Prostate gland (tissue), 2 donors: ENCODE results near the gene ARHGEF26. TPM values are rescaled to one million over a fixed set of nuclear protein-coding genes. Genes with fewer than 3 reads are reported as not detected.

ENCODE experiments used
- DNase-seq: peaks from one replicate; pipeline ENCODE4 v3.0.0-alpha.2; 2019; ENCODE audit warnings: low spot score
- H3K27ac ChIP-seq, 2 donors: fragments of 200-600 bp; sonication (generic); 2 replicates each; pipeline ENCODE4 v1.5.1; 2017 to 2019
- H3K27me3 ChIP-seq: fragments of 200-600 bp; sonication (generic); replicated peaks from 2 replicates; pipeline ENCODE4 v1.5.1; 2019; ENCODE audit not compliant: insufficient read depth
- H3K36me3 ChIP-seq, 2 donors: fragments of 200-600 bp; sonication (generic); 1 replicate in 1 of 2; 2 replicates in 1 of 2; pipeline versions ENCODE4 v1.5.1 to v1.8.1; 2017 to 2019
- H3K4me1 ChIP-seq: fragments of 200-600 bp; sonication (generic); replicated peaks from 2 replicates; pipeline ENCODE4 v1.5.1; 2019
- H3K4me3 ChIP-seq, 2 donors: fragments of 200-600 bp; sonication (generic); 2 replicates each; pipeline ENCODE4 v1.5.1; 2017 to 2019
- H3K9me3 ChIP-seq: fragments of 200-600 bp; sonication (generic); 2 replicates; pipeline ENCODE4 v1.5.1; 2017
- POLR2A ChIP-seq: fragments of 450-650 bp; IDR thresholded peaks from one replicate; pipeline ENCODE4 v1.6.1; 2016; ENCODE audit warnings: antibody characterized with exemption, mild to moderate bottlenecking
- POLR2AphosphoS5 ChIP-seq: sonication (generic); formaldehyde crosslinking; IDR thresholded peaks from one replicate; pipeline ENCODE4 v1.6.1; 2017; ENCODE audit warnings: antibody characterized with exemption
- WGBS: methylation state at CpG from one replicate; pipeline ENCODE4 v1.1.5; 2018; 5-methylcytosine and 5-hydroxymethylcytosine counted together
- intact Hi-C: fragments of 100-400 bp; cut with DNase I; formaldehyde crosslinking; loops from one replicate; pipeline ENCODE4 v1.14.2; 2022
- total RNA-seq, 2 donors: library from RNA; depleted of rRNA; stranded (reverse); fragments of >200 nt; gene quantifications; one replicate each; pipeline ENCODE4 v1.1.0, GENCODE V29; 2016
- TF ChIP-seq, protein P1 (sequence below), 4 experiments: fragments of 200-600 bp in 2 of 4; fragments of 450-650 bp in 2 of 4; sonication (generic) in 2 of 4; IDR thresholded peaks; 1 replicate in 3 of 4; 2 replicates in 1 of 4; pipeline ENCODE4 v1.5.1; 2016 to 2019; ENCODE audit warnings: antibody characterized with exemption in 4 of 4, mild to moderate bottlenecking in 2 of 4, moderate library complexity in 2 of 4

The ARHGEF26 gene
- total RNA-seq, 2 donors from 2014 or later = 15.4 to 26.8 TPM

DNA sequence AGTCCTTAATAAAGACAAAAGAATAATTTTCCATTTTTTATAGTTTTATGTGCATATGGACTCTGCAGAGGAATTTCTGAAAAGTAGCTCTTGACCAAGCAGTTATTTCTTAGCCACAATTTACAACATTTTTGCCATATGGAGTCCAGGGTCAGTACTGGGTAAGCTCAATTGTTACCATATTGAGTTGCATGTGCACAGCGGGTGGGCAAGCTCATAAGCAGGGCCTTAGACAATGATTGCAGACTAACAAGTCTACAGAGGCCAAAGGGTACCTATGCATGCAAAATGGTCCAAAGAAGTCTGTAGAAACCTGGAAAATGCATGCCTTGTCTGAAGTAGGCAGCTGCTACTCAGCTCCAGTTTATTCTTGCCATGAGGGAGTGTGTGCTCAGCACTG, 19.0 kb upstream of the ARHGEF26 start:
- TF ChIP-seq POLR2AphosphoS5 (no peak), POLR2A (no peak)
- Histone ChIP-seq H3K4me1 (no peaks in the 10 kb centered on the region), H3K4me3 (no peak overlapping the region), H3K9me3 (no peaks in the 10 kb centered on the region), H3K36me3 (no peaks in the 10 kb centered on the region), H3K27ac (no peak overlapping the region), H3K27me3 (no peaks in the 10 kb centered on the region)
- intact Hi-C loops = no loop called here
- 100% methylated on average over 1 of the region's 1 CpG for WGBS
- DNase-seq = no peak

DNA sequence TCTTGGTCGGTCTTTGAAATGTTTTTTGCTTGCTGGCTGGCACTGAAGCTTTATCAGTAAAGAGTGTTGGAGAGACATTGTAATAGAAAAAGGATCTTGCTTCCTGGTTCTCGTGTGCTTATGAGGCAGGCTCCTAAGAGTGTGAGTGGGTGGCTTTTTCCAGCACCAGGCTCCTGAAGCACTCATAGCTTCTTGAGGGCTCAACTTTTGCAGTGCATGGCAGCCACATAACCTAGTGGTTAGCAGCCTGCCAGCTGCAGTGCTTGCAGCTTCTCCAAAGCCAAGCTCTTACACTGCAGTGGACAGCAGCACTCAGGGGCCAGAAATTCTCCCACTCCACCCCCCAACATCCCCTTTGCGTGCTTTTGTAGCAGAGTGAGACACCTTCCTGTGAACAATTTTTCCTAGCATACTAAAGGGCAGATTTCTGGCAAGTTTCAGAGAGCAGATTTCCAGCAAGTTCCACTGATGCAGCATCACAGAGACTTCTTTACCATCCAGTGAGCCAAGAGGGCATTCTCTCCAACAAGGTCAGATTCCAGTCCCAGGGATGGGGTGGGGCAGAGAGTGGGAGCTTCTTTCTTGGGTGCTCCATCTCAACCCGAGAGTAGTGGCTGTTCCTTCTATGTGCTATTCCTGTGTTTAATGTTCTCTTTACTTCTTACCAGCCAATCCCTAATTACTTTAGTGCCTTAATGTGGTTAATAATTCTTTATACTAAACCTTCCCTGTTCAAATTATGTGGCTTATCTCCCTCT, 15.8 kb upstream of the ARHGEF26 start:
- intact Hi-C loops = no loop called here
- H3K27ac ChIP-seq = no peak overlapping the region
- no peak for DNase-seq
- H3K4me3 ChIP-seq = no peak overlapping the region
- no peaks in the 10 kb centered on the region for H3K27me3 ChIP-seq
- H3K4me1 ChIP-seq = no peaks in the 10 kb centered on the region
- TF ChIP-seq POLR2AphosphoS5 (no peak), POLR2A (no peak)
- TF ChIP-seq, protein P1, sequence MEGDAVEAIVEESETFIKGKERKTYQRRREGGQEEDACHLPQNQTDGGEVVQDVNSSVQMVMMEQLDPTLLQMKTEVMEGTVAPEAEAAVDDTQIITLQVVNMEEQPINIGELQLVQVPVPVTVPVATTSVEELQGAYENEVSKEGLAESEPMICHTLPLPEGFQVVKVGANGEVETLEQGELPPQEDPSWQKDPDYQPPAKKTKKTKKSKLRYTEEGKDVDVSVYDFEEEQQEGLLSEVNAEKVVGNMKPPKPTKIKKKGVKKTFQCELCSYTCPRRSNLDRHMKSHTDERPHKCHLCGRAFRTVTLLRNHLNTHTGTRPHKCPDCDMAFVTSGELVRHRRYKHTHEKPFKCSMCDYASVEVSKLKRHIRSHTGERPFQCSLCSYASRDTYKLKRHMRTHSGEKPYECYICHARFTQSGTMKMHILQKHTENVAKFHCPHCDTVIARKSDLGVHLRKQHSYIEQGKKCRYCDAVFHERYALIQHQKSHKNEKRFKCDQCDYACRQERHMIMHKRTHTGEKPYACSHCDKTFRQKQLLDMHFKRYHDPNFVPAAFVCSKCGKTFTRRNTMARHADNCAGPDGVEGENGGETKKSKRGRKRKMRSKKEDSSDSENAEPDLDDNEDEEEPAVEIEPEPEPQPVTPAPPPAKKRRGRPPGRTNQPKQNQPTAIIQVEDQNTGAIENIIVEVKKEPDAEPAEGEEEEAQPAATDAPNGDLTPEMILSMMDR (IDR thresholded peaks at IDR 0.05) = no peak
- no peaks in the 10 kb centered on the region for H3K36me3 ChIP-seq
- H3K9me3 ChIP-seq = no peaks in the 10 kb centered on the region
- WGBS = 74% methylated on average over 4 of the region's 4 CpGs

DNA sequence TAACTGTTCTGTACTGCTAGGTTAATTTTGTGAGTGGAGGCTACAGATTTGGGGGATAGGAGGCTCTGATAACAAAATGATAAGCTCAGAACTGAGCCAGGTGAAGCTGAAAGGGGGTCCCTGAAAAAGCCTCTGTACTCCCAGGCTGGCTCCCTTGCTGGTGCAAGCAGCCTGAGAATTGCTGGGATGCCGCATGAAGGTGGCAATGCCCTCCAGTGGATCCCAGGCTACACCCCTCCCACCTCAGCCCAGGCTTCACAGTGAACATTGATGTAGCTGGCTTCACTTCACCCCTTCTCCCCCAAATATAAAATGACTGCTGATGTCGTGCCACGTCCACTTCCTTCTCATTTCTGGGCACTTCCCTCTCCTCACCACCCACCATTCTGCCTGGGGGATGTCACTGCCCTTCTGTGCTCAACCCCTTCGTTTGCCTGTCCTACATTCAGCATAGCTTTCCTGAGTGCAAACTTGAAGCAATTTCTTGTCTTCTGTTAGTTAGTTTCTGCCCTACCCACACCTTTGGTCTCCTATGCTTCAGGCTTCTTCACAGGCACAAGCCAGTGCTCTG, 9.7 kb upstream of the ARHGEF26 start:
- H3K27ac ChIP-seq = no peak overlapping the region
- no peak for DNase-seq
- TF ChIP-seq POLR2AphosphoS5 (no peak), POLR2A (no peak)
- TF ChIP-seq, protein P1 (IDR thresholded peaks at IDR 0.05) = no peak
- no peaks in the 10 kb centered on the region for H3K36me3 ChIP-seq
- H3K27me3 ChIP-seq = no peaks in the 10 kb centered on the region
- no peak overlapping the region for H3K4me3 ChIP-seq
- no peaks in the 10 kb centered on the region for H3K9me3 ChIP-seq
- WGBS = 71% methylated on average over 4 of the region's 4 CpGs
- intact Hi-C loops = no loop called here
- H3K4me1 ChIP-seq = no peaks in the 10 kb centered on the region

DNA sequence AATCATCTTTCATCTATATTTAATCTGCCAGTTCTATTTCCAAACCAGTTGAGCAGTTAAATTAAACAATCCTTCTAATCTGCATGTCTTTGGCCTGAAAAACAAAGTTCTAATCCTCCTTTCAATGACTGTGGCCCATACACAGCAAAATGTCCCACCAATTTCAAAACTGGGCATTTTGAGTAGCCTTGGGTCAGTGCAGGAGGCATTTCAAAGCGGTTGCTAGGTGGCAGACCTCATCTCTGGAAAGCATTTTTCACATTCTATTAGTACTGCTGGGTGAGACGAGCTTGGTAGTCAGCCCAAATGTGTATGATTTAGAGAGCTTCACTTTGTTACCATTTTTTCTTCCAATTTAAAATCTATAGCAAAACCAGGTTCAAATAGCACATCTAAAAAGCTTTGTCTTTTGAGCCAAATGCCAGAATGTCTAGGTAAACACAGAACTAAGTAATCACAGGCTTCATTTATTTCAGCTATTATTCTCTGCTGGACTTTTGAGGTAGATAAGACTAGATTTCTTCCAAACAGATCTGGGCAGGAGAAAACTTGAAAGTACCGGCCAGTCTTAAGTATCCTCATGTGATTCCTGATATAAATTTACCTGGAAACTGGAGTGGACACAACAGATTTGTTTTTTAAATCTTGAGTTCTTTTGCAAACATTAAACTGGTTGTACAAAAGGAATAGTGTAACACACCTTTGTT, 8.9 kb upstream of the ARHGEF26 start:
- H3K4me1 ChIP-seq = no peaks in the 10 kb centered on the region
- intact Hi-C loops = no loop called here
- no peaks in the 10 kb centered on the region for H3K36me3 ChIP-seq
- no peak overlapping the region for H3K27ac ChIP-seq
- WGBS = 48% methylated on average over 3 of the region's 3 CpGs
- no peak overlapping the region for H3K4me3 ChIP-seq
- DNase-seq = no peak
- H3K27me3 ChIP-seq = no peaks in the 10 kb centered on the region
- no peaks in the 10 kb centered on the region for H3K9me3 ChIP-seq
- TF ChIP-seq POLR2AphosphoS5 = no peak

DNA sequence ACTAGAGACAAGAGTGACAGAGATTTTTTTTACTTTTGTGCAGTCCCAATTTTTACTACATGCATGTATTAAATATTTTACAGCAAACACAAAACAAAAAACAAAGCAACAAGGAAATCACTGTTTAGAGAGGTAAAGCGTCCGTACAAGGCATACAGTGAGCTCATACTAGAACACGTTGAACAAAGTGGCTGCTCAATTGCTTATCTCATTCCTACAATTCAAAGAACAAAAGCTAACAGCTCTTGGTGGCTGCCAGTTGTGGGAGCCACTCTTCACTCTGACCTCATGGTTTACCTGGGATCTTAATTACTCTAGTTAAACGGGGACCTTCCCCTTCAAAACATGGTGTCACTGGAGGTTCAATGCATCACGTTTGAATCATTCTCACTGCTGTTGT, 7.6 kb upstream of the ARHGEF26 start:
- intact Hi-C loops = no loop called here
- no peak for TF ChIP-seq POLR2AphosphoS5
- TF ChIP-seq POLR2A = no peak
- TF ChIP-seq, protein P1 (IDR thresholded peaks at IDR 0.05) = no peak
- Histone ChIP-seq H3K27ac (no peak overlapping the region), H3K27me3 (no peaks in the 10 kb centered on the region), H3K4me1 (no peaks in the 10 kb centered on the region), H3K9me3 (no peaks in the 10 kb centered on the region), H3K4me3 (no peak overlapping the region), H3K36me3 (no peaks in the 10 kb centered on the region)
- DNase-seq = no peak
- 80% methylated on average over 5 of the region's 5 CpGs for WGBS
